Heart right ventricle (tissue), 16 donors: ENCODE measurements around the gene LYSMD2. TPM values are rescaled to one million over a fixed set of nuclear protein-coding genes. Genes with fewer than 3 reads are reported as not detected.

Experiments used
- ATAC-seq, 8 donors: fragments of 200-7000 bp; cut with Tn5 transposase; one replicate each; pipeline ENCODE4 v1.9.1; 2020; ENCODE audit warnings: mild to moderate bottlenecking in 8 of 8, moderate library complexity in 8 of 8, moderate number of reproducible peaks in 1 of 8
- DNase-seq, 2 donors: peaks; one replicate each; pipeline ENCODE4 v3.0.0-alpha.2; 2020
- H3K27ac ChIP-seq, 10 donors: fragments of 200-600 bp; sonication (generic) in 2 of 10; one replicate each; pipeline versions ENCODE4 v1.5.0 to v1.8.0; 2020 to 2022; ENCODE audit warnings: mild to moderate bottlenecking in 3 of 10
- H3K27me3 ChIP-seq, 7 donors: fragments of 200-600 bp; one replicate each; pipeline ENCODE4 v1.8.0; 2021 to 2022; ENCODE audit warnings: mild to moderate bottlenecking in 2 of 7
- H3K36me3 ChIP-seq, 9 donors: fragments of 200-600 bp; sonication (generic) in 1 of 9; one replicate each; pipeline versions ENCODE4 v1.5.0 to v1.8.0; 2020 to 2022; ENCODE audit warnings: mild to moderate bottlenecking in 2 of 9
- H3K4me1 ChIP-seq, 9 donors: fragments of 200-600 bp; sonication (generic) in 1 of 9; one replicate each; pipeline versions ENCODE4 v1.5.0 to v1.8.0; 2020 to 2022; ENCODE audit warnings: mild to moderate bottlenecking in 4 of 9
- H3K4me3 ChIP-seq, 10 donors: fragments of 200-600 bp; sonication (generic) in 2 of 10; one replicate each; pipeline versions ENCODE4 v1.5.0 to v1.8.0; 2020 to 2022; ENCODE audit warnings: mild to moderate bottlenecking in 7 of 10, moderate library complexity in 2 of 10
- H3K9me3 ChIP-seq, 11 donors: fragments of 200-600 bp in 10 of 11; sonication (generic) in 2 of 11; one replicate each; pipeline versions ENCODE4 v1.5.0 to v1.8.0; 2013 to 2022; ENCODE audit warnings: mild to moderate bottlenecking in 2 of 11, control low read depth in 1 of 11, moderate library complexity in 1 of 11
- CTCF ChIP-seq, 9 donors: fragments of 200-600 bp; sonication (generic) in 2 of 9; IDR thresholded peaks; one replicate each; pipeline versions ENCODE4 v1.5.0 to v1.8.0; 2021 to 2022; ENCODE audit warnings: antibody characterized with exemption in 9 of 9, mild to moderate bottlenecking in 5 of 9, moderate library complexity in 1 of 9
- WGBS, 2 donors: extraction: QIAGEN DNeasy Blood & Tissue Kit; methylation state at CpG; one replicate each; pipeline ENCODE4 v1.1.7; 2013; ENCODE audit warnings: inconsistent platforms in 1 of 2; 5-methylcytosine and 5-hydroxymethylcytosine counted together
- intact Hi-C, 10 donors: fragments of 100-400 bp; cut with DNase I; formaldehyde crosslinking; loops; one replicate each; pipeline versions ENCODE4 v1.11.1 to v1.14.2; 2022
- polyA plus RNA-seq, 2 donors: library from polyadenylated mRNA; stranded (reverse); fragments of 200-250 nt; gene quantifications; one replicate each; pipeline ENCODE4 v1.2.3, GENCODE V29; 2013
- total RNA-seq, 10 donors: library from RNA; stranded (reverse); fragmentation: NEBNext Ultra II Directional in 3 of 10; extraction: Animal tissue kit (Norgen Biotek cat#: 25700) in 3 of 10; gene quantifications; one replicate each; pipeline versions ENCODE4 v1.2.1 to v1.2.4, GENCODE V29; 2021 to 2023
- donor health status: Arrhythmogenic right ventricular cardiomyopathy.
- donor health status: ischemic (EF 13 %, LVEDD 7.1; RV severe dilation, severe dysfunction).
- donor health status: healthy with polysubstance abuse.
- donor health status: DM: no; HTN: yes; CAD: no.
- donor health status: DM: no; HTN: no; CAD: no.
- donor health status: ischemic (EF 25% LVEDD 6.9; RV normal size, moderate dysfunction).
- donor health status: ischemic (EF 25% LVEDD 5.7; RV mildly dilated, moderate dysfunction).
- donor health status: healthy.
- donor health status: DM: yes; HTN: yes; CAD: no.
- donor health status: Ischemic cardiomyopathy.
- donor health status: ischemic (EF 35%, LVEDD 5.7; RV mildly dilated, moderate dysfunction).
- donor health status: nonischemic (EF 11% LVEDD 7.7; RV severe dilation, severe dysfunction).
- donor health status: DM: yes; HTN: yes; CAD: no.
- donor health status: PGD.
- donor health status: ischemic (EF 29% LVEDD 5.4; RV normal size, mild dysfunction).
- donor health status: nonischemic (EF 23%, LVEDD 6.1; RV moderate dilation, normal function).

LYSMD2 gene
- total and polyA plus RNA-seq, 12 donors: 1.7 to 8.6 (median 4.2) TPM

GRCh38 chr15:51709031-51709430, 28.4 kb downstream of the LYSMD2 start:
- no peaks in the 10 kb centered on the region for H3K9me3 ChIP-seq
- 84 to 93% methylated on average over 5 of the region's 5 CpGs for WGBS, 2 donors
- no peak for ATAC-seq
- no peak overlapping the region for H3K4me3 ChIP-seq
- H3K4me1 ChIP-seq: no peaks in the 10 kb centered on the region
- no peaks in the 10 kb centered on the region for H3K36me3 ChIP-seq
- intact Hi-C loops: loop anchor here in 1 of 10 donors (10.0 kb wide), 1 partner anchor 54 kb away; no protein-coding TSS in a partner anchor
- no peak for TF ChIP-seq CTCF (IDR thresholded peaks at IDR 0.05)
- DNase-seq: no peak
- H3K27ac ChIP-seq: peak overlapping the region in 3 of 10 donors; percentile 13 to 45 (median 29)
- H3K27me3 ChIP-seq: no peaks in the 10 kb centered on the region

- Histone ChIP-seq H3K27ac (peak overlapping the region in 4 of 10 donors; percentile 13 to 62 (median 41)), H3K27me3 (no peaks in the 10 kb centered on the region), H3K4me1 (no peaks in the 10 kb centered on the region), H3K9me3 (no peaks in the 10 kb centered on the region), H3K36me3 (no peaks in the 10 kb centered on the region), H3K4me3 (no peak overlapping the region)
- ATAC-seq: peak in 6 of 8 donors; percentile 44 to 72 (median 56)
- WGBS, 2 donors: 57 to 64% methylated on average over 5 of the region's 5 CpGs
- intact Hi-C loops: loop anchor here in 1 of 10 donors (10.0 kb wide), 1 partner anchor 53 kb away; no protein-coding TSS in a partner anchor
- DNase-seq: no peak
- TF ChIP-seq CTCF (IDR thresholded peaks at IDR 0.05): no peak
These were observed 29.4 kb downstream of the LYSMD2 start for GRCh38 chr15:51708013-51708412.

- WGBS, 2 donors: 76% methylated on average over 2 of the region's 2 CpGs
- TF ChIP-seq CTCF (IDR thresholded peaks at IDR 0.05): no peak
- Histone ChIP-seq H3K9me3 (no peaks in the 10 kb centered on the region), H3K36me3 (no peaks in the 10 kb centered on the region), H3K27me3 (peaks cover 0 to 5% (median 0%) of the 10 kb centered on the region in 7 donors), H3K4me3 (no peak overlapping the region), H3K4me1 (no peaks in the 10 kb centered on the region), H3K27ac (peak overlapping the region in 6 of 10 donors; percentile 4 to 62 (median 33))
- DNase-seq (no peak), ATAC-seq (peak in 1 of 8 donors; percentile 31)
- intact Hi-C loops: loop anchor here in 1 of 10 donors (10.0 kb wide), 1 partner anchor 52 kb away; no protein-coding TSS in a partner anchor
These were observed 30.4 kb downstream of the LYSMD2 start for GRCh38 chr15:51706926-51707608.

GRCh38 chr15:51706291-51706690, 31.2 kb downstream of the LYSMD2 start:
- peak overlapping the region in 3 of 10 donors; percentile 4 to 62 (median 38) for H3K27ac ChIP-seq
- no peaks in the 10 kb centered on the region for H3K36me3 ChIP-seq
- WGBS, 2 donors: 69 to 70% methylated on average over 5 of the region's 5 CpGs
- no peaks in the 10 kb centered on the region for H3K4me1 ChIP-seq
- no peak overlapping the region for H3K4me3 ChIP-seq
- ATAC-seq (peak in 6 of 8 donors; percentile 18 to 67 (median 54)), DNase-seq (no peak)
- TF ChIP-seq CTCF (IDR thresholded peaks at IDR 0.05): no peak
- intact Hi-C loops: loop anchor here in 1 of 10 donors (10.0 kb wide), 1 partner anchor 51 kb away; no protein-coding TSS in a partner anchor
- peaks cover 0 to 5% (median 0%) of the 10 kb centered on the region in 7 donors for H3K27me3 ChIP-seq
- H3K9me3 ChIP-seq: no peaks in the 10 kb centered on the region
